PC-3 (cell line): ENCODE measurements around the gene GPR25. TPM values are rescaled to one million over a fixed set of nuclear protein-coding genes. Genes with fewer than 3 reads are reported as not detected.

Experiments
- ATAC-seq: fragments of 200-7000 bp; cut with Tn5 transposase; 2 replicates; pipeline ENCODE4 v1.9.1; 2020; ENCODE audit warnings: mild to moderate bottlenecking, moderate library complexity
- BruUV-seq: library from RNA; stranded (reverse); fragments of 400-500 nt; replicated peaks from 2 replicates; lab custom pipeline; 2021; lab: Mats Ljungman, UMichigan
- CTCF ChIA-PET: fragments of 300-600 bp; sonication (Branson Sonifier 250); formaldehyde crosslinking; loops from one replicate; lab custom pipeline; 2022; ENCODE audit warnings: antibody characterized with exemption; lab: Charles Lee
- POLR2A ChIA-PET: fragments of 300-600 bp; sonication (Branson Sonifier 250); formaldehyde crosslinking; loops from one replicate; lab custom pipeline; 2022; ENCODE audit warnings: antibody characterized with exemption; ENCODE audit not compliant: unreplicated experiment; lab: Charles Lee
- DNase-seq: peaks from one replicate; pipeline ENCODE4 v3.0.0-alpha.2; 2015
- H2AFZ ChIP-seq: fragments of 300-600 bp; sonication (generic); 2 replicates; pipeline ENCODE4 v1.6.0; 2016; ENCODE audit warnings: antibody characterized with exemption, low read length
- H3F3A ChIP-seq: fragments of 300-600 bp; sonication (generic); one replicate; pipeline ENCODE4 v1.6.0; 2017; ENCODE audit warnings: antibody characterized with exemption, low read length, control low read depth, mild to moderate bottlenecking; ENCODE audit not compliant: unreplicated experiment
- H3K27ac ChIP-seq: fragments of 300-600 bp; sonication (generic); 2 replicates; pipeline ENCODE4 v1.5.1; 2016; ENCODE audit warnings: mild to moderate bottlenecking, low read length
- H3K27me3 ChIP-seq: fragments of 300-600 bp; sonication (generic); 2 replicates; pipeline ENCODE4 v1.6.1; 2016; ENCODE audit warnings: low read length, mixed read lengths
- H3K36me3 ChIP-seq: fragments of 300-600 bp; sonication (generic); 2 replicates; pipeline ENCODE4 v1.6.1; 2016; ENCODE audit warnings: low read depth, mixed run types, low read length, mixed read lengths
- H3K4me1 ChIP-seq: fragments of 300-600 bp; sonication (generic); 2 replicates; pipeline ENCODE4 v1.5.1; 2016; ENCODE audit warnings: low read length; ENCODE audit not compliant: insufficient read depth
- H3K4me2 ChIP-seq: fragments of 300-600 bp; sonication (generic); 2 replicates; pipeline ENCODE4 v1.6.0; 2016; ENCODE audit warnings: low read length
- H3K4me3 ChIP-seq: fragments of 300-600 bp; sonication (generic); 2 replicates; pipeline ENCODE4 v1.5.1; 2016; ENCODE audit warnings: mild to moderate bottlenecking, low read length, mixed read lengths
- H3K79me2 ChIP-seq: fragments of 300-600 bp; sonication (generic); 2 replicates; pipeline ENCODE4 v1.6.1; 2017; ENCODE audit warnings: low read length, mixed read lengths
- H3K9ac ChIP-seq: fragments of 300-600 bp; sonication (generic); 2 replicates; pipeline ENCODE4 v1.6.0; 2016; ENCODE audit warnings: mild to moderate bottlenecking, low read length
- H3K9me2 ChIP-seq: fragments of 300-600 bp; sonication (generic); replicated peaks from 2 replicates; pipeline ENCODE4 v1.6.1; 2016; ENCODE audit warnings: mixed run types, low read length, mixed read lengths
- H3K9me3 ChIP-seq: fragments of 300-600 bp; sonication (generic); 2 replicates; pipeline ENCODE4 v1.6.1; 2016; ENCODE audit warnings: low read length, mixed read lengths
- H4K20me1 ChIP-seq: fragments of 300-600 bp; sonication (generic); 2 replicates; pipeline ENCODE4 v1.6.1; 2016; ENCODE audit warnings: low read length, mixed read lengths
- CTCF ChIP-seq: fragments of 300-600 bp; sonication (generic); conservative IDR thresholded peaks from 2 replicates; pipeline ENCODE4 v1.5.1; 2017; ENCODE audit warnings: antibody characterized with exemption, low read depth, mild to moderate bottlenecking, low read length
- EZH2 ChIP-seq: fragments of 300-600 bp; sonication (generic); IDR thresholded peaks from one replicate; pipeline ENCODE4 v1.6.1; 2017; ENCODE audit warnings: antibody characterized with exemption, mild to moderate bottlenecking, low read length; ENCODE audit not compliant: unreplicated experiment
- EZH2phosphoT487 ChIP-seq: fragments of 300-600 bp; sonication (generic); IDR thresholded peaks from 2 replicates; pipeline ENCODE4 v1.6.1; 2018; ENCODE audit warnings: mild to moderate bottlenecking, antibody characterized with exemption, low read length, borderline replicate concordance
- intact Hi-C: fragments of 100-400 bp; cut with micrococcal nuclease; formaldehyde crosslinking; loops from 2 replicates; pipeline ENCODE4 v1.9.0; 2023
- total RNA-seq: library from RNA; depleted of rRNA; stranded (reverse); fragments of >200 nt; gene quantifications from 2 replicates; pipeline ENCODE4 v1.2.3, GENCODE V29; 2014

The GPR25 gene
- total RNA-seq, 1 experiment from 2014 or later, result not detected

- Histone ChIP-seq H3K9ac (no peak overlapping the region), H3F3A (no peaks in the 10 kb centered on the region), H3K4me2 (no peak overlapping the region), H3K27me3 (0 out of 2 replicates have a peak, but pooled peaks cover under 1% of the 10 kb centered on the region), H4K20me1 (no peaks in the 10 kb centered on the region), H3K4me1 (peaks cover 22% of the 10 kb centered on the region), H2AFZ (no peak overlapping the region), H3K36me3 (no peaks in the 10 kb centered on the region), H3K27ac (no peak overlapping the region), H3K4me3 (no peak overlapping the region), H3K79me2 (peaks cover 13% of the 10 kb centered on the region), H3K9me3 (no peaks in the 10 kb centered on the region), H3K9me2 (no peaks in the 10 kb centered on the region)
- no TSS peak for BruUV-seq
- CTCF ChIA-PET, result interaction anchor here (0.6 kb wide), 2 partner anchors 134 to 297 kb away, joined by 3 to 8 read pairs; no protein-coding TSS in a partner anchor
- intact Hi-C loops, result no loop called here
- POLR2A ChIA-PET, result no interaction called here
- DNase-seq (no peak), ATAC-seq (no peak)
- TF ChIP-seq CTCF (no peak), EZH2 (no peak), EZH2phosphoT487 (no peak)
Measured at GRCh38 chr1:200887036-200887435, 14.3 kb downstream of the GPR25 start.

GRCh38 chr1:200887772-200888348 lies 15.1 kb downstream of the GPR25 start:
- TF ChIP-seq EZH2phosphoT487 (no peak), EZH2 (no peak), CTCF (no peak)
- no peaks in the 10 kb centered on the region for H3K27me3 ChIP-seq
- no peaks in the 10 kb centered on the region for H3K9me3 ChIP-seq
- H3K9ac ChIP-seq, result no peak overlapping the region
- no peaks in the 10 kb centered on the region for H3K36me3 ChIP-seq
- ChIA-PET POLR2A (no interaction called here), CTCF (interaction anchor here (0.9 kb wide), 1 partner anchor 84 kb away, joined by 3 read pairs; no protein-coding TSS in a partner anchor)
- no peaks in the 10 kb centered on the region for H3K9me2 ChIP-seq
- peaks cover 22% of the 10 kb centered on the region for H3K79me2 ChIP-seq
- H3K27ac ChIP-seq, result no peak overlapping the region
- H3K4me2 ChIP-seq, result no peak overlapping the region
- BruUV-seq, result no TSS peak
- H3K4me1 ChIP-seq, result peaks cover 30% of the 10 kb centered on the region
- no peak overlapping the region for H2AFZ ChIP-seq
- no peak overlapping the region for H3K4me3 ChIP-seq
- DNase-seq (no peak), ATAC-seq (no peak)
- H4K20me1 ChIP-seq, result no peaks in the 10 kb centered on the region
- H3F3A ChIP-seq, result peaks cover 5% of the 10 kb centered on the region
- intact Hi-C loops, result no loop called here

- peak; percentile 53 for DNase-seq
- no peak overlapping the region for H2AFZ ChIP-seq
- H3K4me3 ChIP-seq, result no peak overlapping the region
- peaks cover 7% of the 10 kb centered on the region for H3F3A ChIP-seq
- intact Hi-C loops, result no loop called here
- no peaks in the 10 kb centered on the region for H4K20me1 ChIP-seq
- no peaks in the 10 kb centered on the region for H3K9me2 ChIP-seq
- TF ChIP-seq EZH2 (no peak), EZH2phosphoT487 (no peak), CTCF (no peak)
- BruUV-seq, result no TSS peak
- POLR2A ChIA-PET, result interaction anchor here (0.7 kb wide), 1 partner anchor 98 kb away, joined by 5 read pairs; no protein-coding TSS in a partner anchor
- peaks cover 27% of the 10 kb centered on the region for H3K79me2 ChIP-seq
- H3K27ac ChIP-seq, result no peak overlapping the region
- H3K9ac ChIP-seq, result no peak overlapping the region
- H3K9me3 ChIP-seq, result no peaks in the 10 kb centered on the region
- H3K27me3 ChIP-seq, result no peaks in the 10 kb centered on the region
- H3K4me2 ChIP-seq, result no peak overlapping the region
- peaks cover 36% of the 10 kb centered on the region for H3K4me1 ChIP-seq
- ATAC-seq, result no peak
- H3K36me3 ChIP-seq, result no peaks in the 10 kb centered on the region
- CTCF ChIA-PET, result interaction anchor here (0.9 kb wide), 1 partner anchor 84 kb away, joined by 3 read pairs; no protein-coding TSS in a partner anchor
Measured at GRCh38 chr1:200888349-200888838, 15.6 kb downstream of the GPR25 start.
